IMR-90 (cell line): Measurements from ENCODE around the gene PRKCA. TPM values are rescaled to one million over a fixed set of nuclear protein-coding genes. Genes with fewer than 3 reads are reported as not detected.

Experiments used
- ATAC-seq: fragments of 200-7000 bp; cut with Tn5 transposase; 2 replicates; pipeline ENCODE4 v1.9.1; 2020; ENCODE audit warnings: low read depth, mild to moderate bottlenecking, moderate library complexity
- BruUV-seq: library from RNA; stranded (reverse); fragments of 400-500 nt; replicated peaks from 2 replicates; lab custom pipeline; 2021; lab: Mats Ljungman, UMichigan
- CTCF ChIA-PET: fragments of 300-600 bp; formaldehyde crosslinking; extraction: SDS; loops from one replicate; lab custom pipeline; 2021; ENCODE audit warnings: antibody characterized with exemption; lab: Yijun Ruan, JAX
- POLR2A ChIA-PET: fragments of 300-600 bp; sonication (Branson Sonifier 250); formaldehyde crosslinking; loops from one replicate; lab custom pipeline; 2022; ENCODE audit warnings: antibody characterized with exemption; ENCODE audit not compliant: unreplicated experiment; lab: Charles Lee
- DNase-seq: peaks from one replicate; pipeline ENCODE4 v3.0.0; 2013
- H2AFZ ChIP-seq: replicated peaks from 2 replicates; pipeline ENCODE3; 2013; ENCODE audit warnings: low read length, mild to moderate bottlenecking; ENCODE audit not compliant: poor library complexity
- H2AK5ac ChIP-seq: 2 replicates; pipeline ENCODE4 v1.6.1; 2013; ENCODE audit warnings: low read depth, low read length, inconsistent platforms
- H2AK9ac ChIP-seq: replicated peaks from 2 replicates; pipeline ENCODE3; 2013; ENCODE audit warnings: mild to moderate bottlenecking, low read depth, low read length, moderate library complexity; ENCODE audit not compliant: poor library complexity
- H2BK120ac ChIP-seq: 2 replicates; pipeline ENCODE4 v1.6.1; 2013; ENCODE audit warnings: low read depth, low read length, inconsistent platforms
- H2BK15ac ChIP-seq: 3 replicates; pipeline ENCODE4 v1.6.1; 2013; ENCODE audit warnings: low read depth, low read length, inconsistent platforms
- H2BK20ac ChIP-seq: 2 replicates; pipeline ENCODE4 v1.6.1; 2013; ENCODE audit warnings: low read depth, mild to moderate bottlenecking, inconsistent platforms, low read length, moderate library complexity
- H2BK5ac ChIP-seq: 2 replicates; pipeline ENCODE4 v1.6.1; 2013; ENCODE audit warnings: mild to moderate bottlenecking, low read depth, low read length, inconsistent platforms; ENCODE audit not compliant: poor library complexity, severe bottlenecking
- H3K14ac ChIP-seq: replicated peaks from 2 replicates; pipeline ENCODE4 v1.6.1; 2013; ENCODE audit warnings: low read depth, low read length, inconsistent platforms
- H3K18ac ChIP-seq: 2 replicates; pipeline ENCODE4 v1.6.1; 2013; ENCODE audit warnings: low read depth, low read length, control low read depth
- H3K23ac ChIP-seq: 2 replicates; pipeline ENCODE4 v1.6.1; 2013; ENCODE audit warnings: low read depth, low read length, inconsistent platforms
- H3K27ac ChIP-seq: 2 replicates; pipeline ENCODE4 v1.5.1; 2013; ENCODE audit warnings: mild to moderate bottlenecking, control low read depth, low read length; ENCODE audit not compliant: insufficient read depth
- H3K27me3 ChIP-seq: 2 replicates; pipeline ENCODE4 v1.6.1; 2013; ENCODE audit warnings: low read length; ENCODE audit not compliant: control insufficient read depth, insufficient read depth
- H3K36me3 ChIP-seq: 2 replicates; pipeline ENCODE4 v1.6.1; 2013; ENCODE audit warnings: low read length, mixed read lengths; ENCODE audit not compliant: control insufficient read depth, insufficient read depth
- H3K4ac ChIP-seq: 2 replicates; pipeline ENCODE4 v1.6.1; 2013; ENCODE audit warnings: low read depth, low read length, inconsistent platforms
- H3K4me1 ChIP-seq: 2 replicates; pipeline ENCODE4 v1.6.1; 2013; ENCODE audit warnings: low read length, mixed read lengths; ENCODE audit not compliant: control insufficient read depth, insufficient read depth
- H3K4me2 ChIP-seq: 2 replicates; pipeline ENCODE4 v1.6.1; 2013; ENCODE audit warnings: low read depth, mild to moderate bottlenecking, control low read depth, low read length, moderate library complexity
- H3K4me3 ChIP-seq: 2 replicates; pipeline ENCODE4 v1.5.1; 2013; ENCODE audit warnings: low read depth, mild to moderate bottlenecking, control low read depth, low read length, moderate library complexity; ENCODE audit not compliant: insufficient read depth
- H3K56ac ChIP-seq: 2 replicates; pipeline ENCODE4 v1.6.1; 2013; ENCODE audit warnings: low read length, inconsistent platforms; ENCODE audit not compliant: insufficient read depth; ENCODE audit errors: extremely low read depth
- H3K79me1 ChIP-seq, 2 experiments: 2 replicates each; pipeline ENCODE4 v1.6.1; 2013; ENCODE audit warnings: low read length in 2 of 2, inconsistent platforms in 1 of 2, low read depth in 1 of 2
- H3K9ac ChIP-seq: 2 replicates; pipeline ENCODE4 v1.6.1; 2013; ENCODE audit warnings: low read depth, low read length, control low read depth
- H3K9me1 ChIP-seq: 2 replicates; pipeline ENCODE4 v1.6.1; 2013; ENCODE audit warnings: low read length, inconsistent platforms; ENCODE audit not compliant: insufficient read depth
- H3K9me3 ChIP-seq: 2 replicates; pipeline ENCODE4 v1.6.1; 2013; ENCODE audit warnings: low read length; ENCODE audit not compliant: control insufficient read depth, insufficient read depth
- H4K20me1 ChIP-seq: 2 replicates; pipeline ENCODE4 v1.6.1; 2013; ENCODE audit warnings: low read length, inconsistent platforms; ENCODE audit not compliant: insufficient read depth
- H4K5ac ChIP-seq: 2 replicates; pipeline ENCODE4 v1.6.1; 2013; ENCODE audit warnings: mild to moderate bottlenecking, low read depth, low read length, control low read depth
- H4K8ac ChIP-seq, 2 experiments: 2 replicates each; pipeline ENCODE4 v1.6.1; 2013; ENCODE audit warnings: low read depth in 2 of 2, low read length in 2 of 2, control low read depth in 1 of 2, inconsistent platforms in 1 of 2
- H4K91ac ChIP-seq: 2 replicates; pipeline ENCODE4 v1.6.1; 2013; ENCODE audit warnings: low read depth, low read length, inconsistent platforms; ENCODE audit not compliant: insufficient read depth
- MXI1 ChIP-seq: IDR thresholded peaks from 2 replicates; pipeline ENCODE4 v1.6.1; 2012; ENCODE audit warnings: low read depth, mild to moderate bottlenecking, low read length, moderate library complexity, borderline replicate concordance
- WGBS, 2 experiments: methylation state at CpG; one replicate each; pipeline versions ENCODE4 v1.1.5 to v1.1.7; 2013; ENCODE audit warnings: missing lambda C conversion rate in 2 of 2; ENCODE audit not compliant: insufficient read length in 1 of 2; ENCODE audit errors: extremely low coverage in 2 of 2; 5-methylcytosine and 5-hydroxymethylcytosine counted together
- dilution Hi-C: fragments of 300-500 bp; cut with HindIII; formaldehyde crosslinking; loops from one replicate; pipeline ENCODE4 v1.14.3; 2018; ENCODE audit warnings: low sequenced_read_pairs; ENCODE audit not compliant: unreplicated experiment
- in situ Hi-C: fragments of 300-500 bp; cut with MboI; formaldehyde crosslinking; loops from 3 replicates; pipeline ENCODE4 v1.14.3; 2019; ENCODE audit warnings: low sequenced_read_pairs, inconsistent platforms, mixed read lengths
- intact Hi-C: fragments of 100-400 bp; cut with micrococcal nuclease; formaldehyde crosslinking; loops from 2 replicates; pipeline ENCODE4 v1.10.0; 2022
- polyA plus RNA-seq, 3 experiments: library from polyadenylated mRNA; depleted of rRNA; stranded (reverse); fragments of >200 nt; gene quantifications; 2 replicates each; pipeline ENCODE4 v1.2.3, GENCODE V29; 2012; ENCODE audit warnings: low replicate concordance in 1 of 3
- total RNA-seq: library from RNA; depleted of rRNA; stranded (reverse); fragments of >200 nt; gene quantifications from 2 replicates; pipeline ENCODE4 v1.2.3, GENCODE V29; 2012

The PRKCA gene
- total and polyA plus RNA-seq, 2 of the 4 experiments (the other 2 are of a cell fraction), result 31.0 to 46.0 TPM

- no peak overlapping the region for H3K4ac ChIP-seq
- no peak overlapping the region for H2AFZ ChIP-seq
- ChIA-PET CTCF (no interaction called here), POLR2A (no interaction called here)
- no peak for TF ChIP-seq MXI1
- ATAC-seq, result no peak
- H3K4me2 ChIP-seq, result no peak overlapping the region
- H4K91ac ChIP-seq, result no peak overlapping the region
- H2BK20ac ChIP-seq, result no peak overlapping the region
- H3K23ac ChIP-seq, result no peak overlapping the region
- no peak overlapping the region for H2BK5ac ChIP-seq
- H2AK9ac ChIP-seq, result no peak overlapping the region
- no peak overlapping the region for H3K56ac ChIP-seq
- no peak overlapping the region for H4K8ac ChIP-seq
- H3K27me3 ChIP-seq, result no peaks in the 10 kb centered on the region
- peaks cover 14% of the 10 kb centered on the region for H3K9me1 ChIP-seq
- H3K79me1 ChIP-seq, result peaks cover 57 to 86% of the 10 kb centered on the region in 2 experiments
- in situ Hi-C loops (no loop called here), intact Hi-C loops (no loop called here), dilution Hi-C loops (no loop called here)
- peaks cover 30% of the 10 kb centered on the region for H4K20me1 ChIP-seq
- no peak overlapping the region for H3K9ac ChIP-seq
- no peaks in the 10 kb centered on the region for H3K9me3 ChIP-seq
- no peak overlapping the region for H3K27ac ChIP-seq
- H2BK15ac ChIP-seq, result no peak overlapping the region
- no peak overlapping the region for H3K14ac ChIP-seq
- H3K36me3 ChIP-seq, result no peaks in the 10 kb centered on the region
- no peak for DNase-seq
- H4K5ac ChIP-seq, result no peak overlapping the region
- 85 to 100% methylated on average over 2 to 4 of the region's 6 CpGs for WGBS, 2 experiments
- no peak overlapping the region for H2AK5ac ChIP-seq
- no peak overlapping the region for H3K4me3 ChIP-seq
- peaks cover 13% of the 10 kb centered on the region for H3K4me1 ChIP-seq
- H2BK120ac ChIP-seq, result no peak overlapping the region
- H3K18ac ChIP-seq, result no peak overlapping the region
- no TSS peak for BruUV-seq
These were observed 134.2 kb downstream of the PRKCA start for GRCh38 chr17:66436631-66437030.
